Measurements from ENCODE around the gene BCL2.

The BCL2 gene

DNA sequence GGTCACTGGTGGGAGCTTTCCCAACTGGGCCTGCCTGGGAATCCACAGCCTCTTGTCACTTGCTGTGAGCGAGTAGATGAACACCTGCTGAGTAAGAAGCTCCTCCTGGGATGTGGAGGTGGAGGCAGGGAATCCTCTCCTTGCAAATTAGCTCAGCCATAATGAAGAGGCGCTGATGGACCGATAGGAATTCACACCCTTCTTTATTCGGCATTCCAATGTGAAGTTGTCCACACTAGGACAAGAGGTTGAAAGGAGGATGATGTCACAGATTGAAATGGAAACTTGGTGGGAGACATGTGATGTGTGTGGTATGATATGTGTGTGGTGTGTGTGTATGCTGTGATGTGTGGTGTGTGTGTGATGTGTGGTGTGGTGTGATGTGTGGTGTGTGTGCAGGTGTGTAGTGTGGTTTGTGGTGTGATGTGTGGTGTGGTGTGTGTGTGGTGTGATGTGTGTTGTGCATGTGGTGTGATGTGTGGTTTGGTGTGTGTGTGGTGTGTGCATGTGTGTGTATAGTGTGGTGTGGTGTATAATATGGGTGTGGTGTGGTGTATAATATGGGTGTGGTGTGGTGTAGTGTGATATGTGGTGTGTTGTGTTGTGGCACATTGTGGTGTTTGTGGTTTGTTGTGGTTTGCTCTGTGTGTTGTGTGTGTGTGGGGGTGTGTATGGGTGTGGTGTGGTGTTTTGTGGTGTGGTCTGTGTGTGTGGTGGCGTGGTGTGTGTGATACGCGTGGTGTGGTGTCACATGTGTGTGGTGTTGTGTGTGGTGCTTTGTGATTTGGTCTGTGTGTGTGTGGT is 216.4 kb downstream of the BCL2 start:
- Histone ChIP-seq H3K36me3 (ENCODE audit: control insufficient read depth, insufficient read depth, low read length) (no peaks in the 10 kb centered on the region), H3K27ac (ENCODE audit: low read depth, low read length, severe bottlenecking) (no peak overlapping the region), H3K4me1 (ENCODE audit: control insufficient read depth, insufficient read depth, low read length, poor library complexity, severe bottlenecking) (peaks cover 8% of the 10 kb centered on the region), H3K4me3 (ENCODE audit: extremely low read depth, insufficient read depth, low read length, poor library complexity, severe bottlenecking) (no peak overlapping the region), H3K9me3 (ENCODE audit: control insufficient read depth, low read length) (no peaks in the 10 kb centered on the region)
- WGBS, 2 experiments (ENCODE audit: insufficient coverage in 2 of 2) = 64 to 67% methylated on average over 5 to 7 of the region's 7 CpGs

DNA sequence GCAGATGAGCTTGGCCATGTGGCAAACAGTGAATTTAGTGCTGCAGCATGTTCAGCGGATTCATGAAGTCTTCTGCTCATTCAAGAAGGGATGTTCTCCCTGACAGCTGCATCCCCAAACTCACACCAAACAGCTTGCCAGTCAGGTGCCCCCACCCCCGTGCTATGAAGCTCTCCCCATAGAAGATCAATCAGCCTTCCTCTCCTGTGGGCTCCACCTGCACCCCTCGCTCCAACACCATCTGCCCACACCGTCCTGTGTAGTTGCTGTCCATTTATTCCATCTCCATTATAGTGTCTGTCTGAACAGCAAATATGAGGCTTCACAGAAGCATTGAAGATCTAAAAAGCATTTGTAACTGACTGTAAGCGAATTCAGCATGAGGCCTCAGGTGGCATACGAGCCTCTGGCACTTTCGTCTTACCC is 218.9 kb downstream of the BCL2 start:
- Histone ChIP-seq H3K27ac (ENCODE audit: low read depth, low read length, severe bottlenecking) (no peak overlapping the region), H3K36me3 (ENCODE audit: control insufficient read depth, insufficient read depth, low read length) (no peaks in the 10 kb centered on the region), H3K4me3 (ENCODE audit: extremely low read depth, insufficient read depth, low read length, poor library complexity, severe bottlenecking) (no peak overlapping the region), H3K9me3 (ENCODE audit: control insufficient read depth, low read length) (no peaks in the 10 kb centered on the region), H3K4me1 (ENCODE audit: control insufficient read depth, insufficient read depth, low read length, poor library complexity, severe bottlenecking) (peaks cover 8% of the 10 kb centered on the region)
- WGBS, 2 experiments (ENCODE audit: insufficient coverage in 2 of 2) = 82 to 89% methylated on average over 5 to 6 of the region's 7 CpGs

DNA sequence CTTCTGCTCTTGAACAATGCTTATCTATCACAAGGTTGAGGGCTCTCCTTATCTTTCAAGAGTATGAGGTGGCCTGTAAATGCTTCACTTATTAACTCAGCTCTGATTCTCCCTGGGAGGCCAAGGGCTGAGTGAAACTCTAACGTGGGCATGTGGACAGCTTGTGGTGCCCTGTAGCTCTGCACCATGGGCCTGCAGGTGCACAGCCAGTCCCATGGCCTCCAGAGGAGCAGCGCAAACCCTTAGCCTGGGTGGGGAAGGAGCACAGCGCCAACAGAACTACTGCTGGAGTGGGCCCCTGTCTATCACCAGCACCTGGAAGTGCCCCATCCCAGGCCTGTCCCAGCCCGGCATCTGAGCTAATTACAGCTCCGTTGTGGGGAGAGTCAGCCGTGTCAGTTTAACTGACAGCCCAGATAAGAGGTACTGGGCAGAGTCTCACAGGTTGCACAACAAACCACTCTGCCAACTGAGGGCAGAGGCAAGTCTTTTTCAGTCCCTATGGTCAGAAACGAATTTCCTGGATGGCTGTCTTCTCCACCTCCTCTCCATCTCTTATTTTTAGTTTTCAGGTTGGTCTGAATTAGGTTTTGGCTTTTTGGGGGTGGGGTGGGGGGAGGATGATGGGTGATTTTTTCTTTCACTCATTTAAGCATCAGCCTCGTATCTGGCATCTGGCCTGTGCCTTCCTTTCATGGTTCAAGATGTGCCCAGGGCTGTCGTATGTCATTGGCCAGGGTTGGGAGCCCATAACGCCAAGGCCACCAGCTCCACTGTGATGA is 219.5 kb downstream of the BCL2 start:
- Histone ChIP-seq H3K4me3 (ENCODE audit: extremely low read depth, insufficient read depth, low read length, poor library complexity, severe bottlenecking) (no peak overlapping the region), H3K36me3 (ENCODE audit: control insufficient read depth, insufficient read depth, low read length) (no peaks in the 10 kb centered on the region), H3K4me1 (ENCODE audit: control insufficient read depth, insufficient read depth, low read length, poor library complexity, severe bottlenecking) (peaks cover 8% of the 10 kb centered on the region), H3K9me3 (ENCODE audit: control insufficient read depth, low read length) (no peaks in the 10 kb centered on the region), H3K27ac (ENCODE audit: low read depth, low read length, severe bottlenecking) (no peak overlapping the region)
- WGBS, 2 experiments (ENCODE audit: insufficient coverage in 2 of 2) = 87 to 93% methylated on average over 8 of the region's 10 CpGs

DNA sequence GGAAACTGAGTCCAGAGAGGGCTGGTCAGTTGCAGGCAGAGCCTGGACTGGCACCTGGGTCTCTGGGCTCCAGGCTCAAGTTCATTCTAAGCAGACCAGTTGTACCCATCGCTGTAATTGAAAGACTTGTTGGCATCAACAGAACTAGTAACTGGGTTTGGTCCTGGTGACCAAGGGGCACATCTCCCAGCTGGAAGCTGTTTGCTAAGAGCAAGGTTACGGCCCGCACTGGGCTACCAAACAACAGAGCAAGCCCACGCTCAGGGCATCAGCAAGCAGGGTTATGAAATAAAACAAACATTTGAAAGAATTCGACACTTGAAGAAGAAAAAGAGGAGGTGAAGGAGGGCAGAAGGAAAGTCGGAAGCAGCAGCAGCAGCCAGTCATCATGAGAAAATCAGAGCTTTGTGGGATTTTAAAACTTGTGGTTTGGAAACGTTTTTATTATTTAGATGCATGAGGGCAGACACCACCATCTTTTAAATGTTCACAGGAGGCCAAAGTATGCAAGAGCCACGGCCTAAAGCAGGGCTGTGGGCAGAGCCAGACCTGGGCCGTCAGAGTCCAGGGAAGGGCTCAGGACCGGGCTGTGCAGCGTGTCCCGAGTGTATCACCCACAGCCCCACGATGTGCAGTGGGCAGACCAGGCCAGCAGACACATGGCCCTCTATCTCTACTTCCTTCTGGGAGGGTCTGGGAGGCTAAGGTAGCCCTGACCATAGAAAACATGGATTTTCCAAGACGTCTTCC is 220.3 kb downstream of the BCL2 start:
- Histone ChIP-seq H3K4me1 (ENCODE audit: control insufficient read depth, insufficient read depth, low read length, poor library complexity, severe bottlenecking) (peaks cover 8% of the 10 kb centered on the region), H3K4me3 (ENCODE audit: extremely low read depth, insufficient read depth, low read length, poor library complexity, severe bottlenecking) (no peak overlapping the region), H3K9me3 (ENCODE audit: control insufficient read depth, low read length) (no peaks in the 10 kb centered on the region), H3K27ac (ENCODE audit: low read depth, low read length, severe bottlenecking) (no peak overlapping the region), H3K36me3 (ENCODE audit: control insufficient read depth, insufficient read depth, low read length) (no peaks in the 10 kb centered on the region)
- WGBS, 2 experiments (ENCODE audit: insufficient coverage in 2 of 2) = 94% methylated on average over 9 to 12 of the region's 14 CpGs

DNA sequence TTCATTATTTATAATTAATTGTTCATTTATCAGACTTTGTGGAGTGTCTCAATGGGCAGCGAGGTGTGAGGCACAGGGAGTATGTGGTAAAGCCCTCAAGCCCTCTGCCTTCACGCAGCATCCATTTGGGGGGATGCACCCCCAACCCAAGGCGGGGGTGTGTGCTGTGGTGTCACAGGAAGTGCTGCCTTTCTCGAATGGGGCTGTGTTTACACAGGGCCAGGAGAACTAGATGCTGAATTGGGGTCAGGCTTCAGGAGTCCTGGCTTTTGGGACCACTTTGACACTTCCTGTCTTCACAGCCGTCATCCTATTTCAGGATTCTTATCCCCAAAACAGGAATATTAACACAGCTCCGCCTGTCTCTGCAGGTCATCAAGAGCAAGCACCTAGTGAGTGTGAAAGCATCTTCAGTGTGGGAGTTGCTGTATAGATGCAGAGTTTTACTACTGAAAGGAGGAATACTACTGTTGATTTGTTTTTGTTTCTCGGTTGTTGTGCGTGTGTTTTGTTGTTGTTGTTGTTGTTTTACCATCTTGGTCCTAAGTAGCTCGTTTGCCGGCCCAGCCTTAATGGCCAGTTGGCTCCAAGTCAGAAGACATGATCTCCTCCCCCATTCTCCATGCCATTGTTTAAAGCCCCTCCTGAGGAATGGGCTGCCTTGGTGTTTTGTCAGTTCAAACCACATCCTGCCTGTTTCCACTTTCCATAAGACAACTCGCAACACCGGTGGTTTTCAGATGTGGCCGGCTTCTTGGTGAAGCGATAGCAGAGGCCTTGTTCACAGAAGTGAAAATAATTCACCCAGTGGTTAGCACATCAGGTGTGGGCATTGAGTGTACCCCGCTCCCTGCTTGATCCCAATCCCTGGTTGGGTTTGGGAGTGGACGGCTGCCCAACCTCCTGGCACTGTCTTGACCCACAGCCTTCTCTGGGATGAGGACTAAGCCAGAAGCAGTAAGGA is 221.3 kb downstream of the BCL2 start:
- no peak overlapping the region for H3K27ac ChIP-seq (ENCODE audit: low read depth, low read length, severe bottlenecking)

DNA sequence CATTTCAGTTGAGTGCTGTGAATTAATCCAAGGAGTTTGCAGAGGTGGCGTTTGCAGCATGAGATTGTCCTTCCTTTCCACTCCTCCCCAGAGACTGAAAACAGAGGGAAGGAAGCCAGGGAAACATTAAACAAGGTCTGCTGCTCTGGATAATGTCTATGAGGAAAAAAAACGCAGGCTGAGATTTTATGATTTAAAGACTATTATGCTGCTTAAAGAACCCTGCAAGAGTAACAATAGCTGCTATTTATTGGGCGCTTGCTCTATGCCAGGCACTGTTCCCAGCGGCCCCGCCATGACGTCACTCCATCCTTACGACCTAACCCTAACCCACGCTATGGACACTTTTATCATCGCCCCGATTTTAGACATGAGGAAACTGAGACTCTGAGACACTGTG is 222.4 kb downstream of the BCL2 start:
- Histone ChIP-seq H3K36me3 (ENCODE audit: control insufficient read depth, insufficient read depth, low read length) (no peaks in the 10 kb centered on the region), H3K27ac (ENCODE audit: low read depth, low read length, severe bottlenecking) (no peak overlapping the region), H3K9me3 (ENCODE audit: control insufficient read depth, low read length) (no peaks in the 10 kb centered on the region), H3K4me1 (ENCODE audit: control insufficient read depth, insufficient read depth, low read length, poor library complexity, severe bottlenecking) (peaks cover 8% of the 10 kb centered on the region), H3K4me3 (ENCODE audit: extremely low read depth, insufficient read depth, low read length, poor library complexity, severe bottlenecking) (no peak overlapping the region)
- WGBS, 2 experiments (ENCODE audit: insufficient coverage in 2 of 2) = 87% methylated on average over 8 to 9 of the region's 10 CpGs

More for the DNA sequence above, 221.3 kb downstream of the BCL2 start:
- peaks cover 8% of the 10 kb centered on the region for H3K4me1 ChIP-seq (ENCODE audit: control insufficient read depth, insufficient read depth, low read length, poor library complexity, severe bottlenecking)
- WGBS, 2 experiments (ENCODE audit: insufficient coverage in 2 of 2) = 83 to 92% methylated on average over 10 to 12 of the region's 16 CpGs
- H3K36me3 ChIP-seq (ENCODE audit: control insufficient read depth, insufficient read depth, low read length) = no peaks in the 10 kb centered on the region
- no peak overlapping the region for H3K4me3 ChIP-seq (ENCODE audit: extremely low read depth, insufficient read depth, low read length, poor library complexity, severe bottlenecking)
- H3K9me3 ChIP-seq (ENCODE audit: control insufficient read depth, low read length) = no peaks in the 10 kb centered on the region

DNA sequence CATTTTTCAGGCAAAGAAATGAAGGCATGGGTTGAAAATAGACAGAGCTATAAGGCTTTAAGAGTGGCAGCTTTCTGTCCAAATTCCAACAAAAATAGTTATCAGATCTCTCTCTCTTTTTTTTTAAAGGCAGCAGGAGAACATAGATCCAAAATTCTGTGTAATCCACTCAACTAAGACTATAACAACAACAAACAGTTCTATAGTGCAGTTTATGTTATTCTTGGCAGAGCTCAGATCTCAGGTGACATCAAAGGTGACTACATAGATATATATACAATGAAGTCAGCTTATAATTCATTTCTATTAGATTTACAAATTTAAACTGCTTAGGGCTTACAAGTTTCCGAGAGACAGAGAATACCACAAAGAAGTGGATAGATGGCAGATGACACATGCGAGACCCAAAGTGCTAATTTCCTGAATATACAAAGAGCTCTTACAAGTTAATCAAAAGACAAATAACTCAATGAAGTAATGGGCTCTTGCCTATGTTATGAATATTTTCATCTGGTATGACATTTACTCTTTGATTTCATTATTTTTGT is 223.2 kb downstream of the BCL2 start:
- no CpG with 5 or more reads among the region's 2 CpGs for WGBS, 2 experiments (ENCODE audit: insufficient coverage in 2 of 2)
- H3K36me3 ChIP-seq (ENCODE audit: control insufficient read depth, insufficient read depth, low read length) = no peaks in the 10 kb centered on the region
- no peak overlapping the region for H3K27ac ChIP-seq (ENCODE audit: low read depth, low read length, severe bottlenecking)
- no peak overlapping the region for H3K4me3 ChIP-seq (ENCODE audit: extremely low read depth, insufficient read depth, low read length, poor library complexity, severe bottlenecking)
- no peaks in the 10 kb centered on the region for H3K9me3 ChIP-seq (ENCODE audit: control insufficient read depth, low read length)
- H3K4me1 ChIP-seq (ENCODE audit: control insufficient read depth, insufficient read depth, low read length, poor library complexity, severe bottlenecking) = peaks cover 8% of the 10 kb centered on the region

DNA sequence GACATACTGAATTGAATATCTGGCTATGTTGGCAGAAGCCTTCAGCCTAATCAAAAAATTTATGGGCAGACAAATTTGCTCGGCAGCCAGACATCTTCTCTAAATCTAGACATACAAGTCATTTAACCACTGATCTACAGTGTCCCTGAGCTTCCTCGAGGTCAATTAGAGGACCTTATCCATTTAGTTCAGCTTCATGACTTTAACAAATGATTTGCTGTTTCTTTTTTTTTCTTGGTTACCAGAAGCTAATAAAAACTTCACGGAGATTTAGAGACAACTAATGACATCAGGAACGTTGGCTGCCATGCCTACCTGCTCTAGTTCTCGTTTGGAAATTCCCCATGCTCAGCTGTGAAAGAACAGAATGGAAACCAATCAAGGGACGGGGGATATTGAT is 223.8 kb downstream of the BCL2 start:
- H3K36me3 ChIP-seq (ENCODE audit: control insufficient read depth, insufficient read depth, low read length) = no peaks in the 10 kb centered on the region
- H3K4me3 ChIP-seq (ENCODE audit: extremely low read depth, insufficient read depth, low read length, poor library complexity, severe bottlenecking) = no peak overlapping the region
- WGBS, 2 experiments (ENCODE audit: insufficient coverage in 2 of 2) = 79 to 92% methylated on average over 5 of the region's 6 CpGs
- no peak overlapping the region for H3K27ac ChIP-seq (ENCODE audit: low read depth, low read length, severe bottlenecking)
- peaks cover 8% of the 10 kb centered on the region for H3K4me1 ChIP-seq (ENCODE audit: control insufficient read depth, insufficient read depth, low read length, poor library complexity, severe bottlenecking)
- no peaks in the 10 kb centered on the region for H3K9me3 ChIP-seq (ENCODE audit: control insufficient read depth, low read length)

DNA sequence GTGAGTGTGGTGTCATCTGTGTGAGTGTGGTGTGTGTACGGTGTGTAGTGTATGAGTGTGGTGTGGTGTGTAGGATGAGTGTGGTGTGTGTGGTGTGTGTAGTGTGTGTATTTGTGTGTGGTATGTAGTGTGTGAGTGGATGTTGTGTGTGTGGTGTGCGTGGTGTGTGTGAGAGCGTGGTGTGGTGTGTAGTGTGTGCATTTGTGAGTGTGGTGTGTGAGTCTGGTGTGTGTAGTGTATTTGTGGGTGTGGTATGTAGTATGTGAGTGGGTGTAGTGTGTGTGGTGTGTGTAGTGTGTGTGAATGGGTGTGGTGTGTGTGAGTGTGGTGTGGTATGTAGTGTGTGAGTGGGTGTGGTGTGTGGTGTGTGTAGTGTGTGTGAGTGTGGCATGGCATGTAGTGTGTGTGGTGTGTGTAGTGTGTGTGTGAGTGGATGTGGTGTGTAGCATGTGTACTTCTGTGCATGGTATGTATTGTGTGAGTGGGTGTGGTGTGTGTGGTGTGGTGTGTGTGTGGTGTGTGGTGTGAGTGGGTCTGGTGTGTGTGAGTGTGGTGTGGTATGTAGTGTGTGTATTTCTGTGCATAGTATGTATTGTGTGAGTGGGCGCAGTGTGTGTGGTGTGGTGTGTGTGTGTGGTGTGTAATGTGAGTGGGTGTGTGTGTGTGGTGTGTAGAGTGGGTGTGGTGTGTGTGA is 227.8 kb downstream of the BCL2 start:
- no peak overlapping the region for H3K27ac ChIP-seq (ENCODE audit: low read depth, low read length, severe bottlenecking)
- H3K4me3 ChIP-seq (ENCODE audit: extremely low read depth, insufficient read depth, low read length, poor library complexity, severe bottlenecking) = no peak overlapping the region
- H3K36me3 ChIP-seq (ENCODE audit: control insufficient read depth, insufficient read depth, low read length) = no peaks in the 10 kb centered on the region
- H3K9me3 ChIP-seq (ENCODE audit: control insufficient read depth, low read length) = no peaks in the 10 kb centered on the region
- 82 to 88% methylated on average over 3 to 4 of the region's 4 CpGs for WGBS, 2 experiments (ENCODE audit: insufficient coverage in 2 of 2)
- peaks cover 6% of the 10 kb centered on the region for H3K4me1 ChIP-seq (ENCODE audit: control insufficient read depth, insufficient read depth, low read length, poor library complexity, severe bottlenecking)

All from mesodermal cell (in vitro differentiated cells).